HG02642 (cell line): ENCODE results near the gene TCEA2.

ENCODE experiments used
- ATAC-seq: cut with Tn5 transposase; IDR thresholded peaks from one replicate; pipeline ENCODE4 v1.9.1; 2021; ENCODE audit warnings: mild to moderate bottlenecking; ENCODE audit not compliant: unreplicated experiment, poor library complexity

The TCEA2 gene

DNA sequence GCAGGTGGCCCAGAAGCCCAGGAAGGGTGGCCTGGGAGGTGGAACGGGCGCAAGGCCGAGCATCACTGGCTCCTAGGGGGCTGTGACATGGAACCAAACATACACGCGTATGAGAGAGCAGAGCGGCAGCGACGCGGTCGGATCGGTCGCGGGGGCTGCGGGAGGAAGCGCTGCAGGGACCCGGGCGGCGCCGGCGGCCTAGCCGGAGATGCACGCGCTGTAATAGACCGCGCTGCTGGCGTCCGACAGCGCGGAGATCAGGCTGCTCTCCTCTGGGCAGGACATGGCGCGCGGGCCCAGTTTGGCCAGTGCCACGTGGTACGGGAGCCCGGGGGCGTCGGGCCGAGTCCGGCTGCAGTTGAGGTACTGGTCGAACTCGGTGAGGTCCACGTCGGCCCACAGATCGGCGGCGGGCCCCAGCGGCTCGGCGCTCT lies 15.0 kb upstream of the TCEA2 start:
- ATAC-seq = no peak

DNA sequence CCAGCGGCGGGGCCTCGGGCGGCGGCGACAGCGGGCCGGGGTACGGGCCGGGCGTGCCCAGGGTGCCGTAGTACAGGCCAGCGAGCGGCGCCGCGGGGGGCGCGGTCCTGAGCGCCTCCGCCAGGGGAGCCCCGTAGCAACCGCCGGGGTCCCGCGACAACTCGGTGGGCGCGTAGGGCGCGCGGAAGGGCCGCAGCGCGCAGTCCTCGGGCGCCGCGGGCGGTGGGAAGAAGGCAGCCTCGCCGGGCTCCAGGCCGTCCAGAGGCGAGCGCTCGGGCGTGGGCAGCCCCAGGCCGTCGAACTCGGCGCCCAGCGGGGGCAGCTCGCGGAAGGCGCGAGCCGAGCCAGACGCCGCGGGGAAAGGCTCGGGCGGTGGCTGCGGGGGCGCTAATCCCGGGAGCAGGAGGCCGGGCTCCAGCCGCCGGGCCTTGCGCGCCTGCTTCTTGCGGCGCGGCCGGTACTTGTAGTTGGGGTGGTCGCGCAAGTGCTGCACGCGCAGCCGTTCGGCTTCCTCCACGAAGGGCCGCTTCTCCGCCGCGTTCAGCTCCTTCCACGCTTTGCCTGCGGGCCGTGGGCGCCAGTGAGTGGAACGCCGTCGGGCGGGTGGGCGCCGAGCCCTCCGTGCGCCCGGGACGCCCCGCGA lies 14.5 kb upstream of the TCEA2 start:
- no peak for ATAC-seq

DNA sequence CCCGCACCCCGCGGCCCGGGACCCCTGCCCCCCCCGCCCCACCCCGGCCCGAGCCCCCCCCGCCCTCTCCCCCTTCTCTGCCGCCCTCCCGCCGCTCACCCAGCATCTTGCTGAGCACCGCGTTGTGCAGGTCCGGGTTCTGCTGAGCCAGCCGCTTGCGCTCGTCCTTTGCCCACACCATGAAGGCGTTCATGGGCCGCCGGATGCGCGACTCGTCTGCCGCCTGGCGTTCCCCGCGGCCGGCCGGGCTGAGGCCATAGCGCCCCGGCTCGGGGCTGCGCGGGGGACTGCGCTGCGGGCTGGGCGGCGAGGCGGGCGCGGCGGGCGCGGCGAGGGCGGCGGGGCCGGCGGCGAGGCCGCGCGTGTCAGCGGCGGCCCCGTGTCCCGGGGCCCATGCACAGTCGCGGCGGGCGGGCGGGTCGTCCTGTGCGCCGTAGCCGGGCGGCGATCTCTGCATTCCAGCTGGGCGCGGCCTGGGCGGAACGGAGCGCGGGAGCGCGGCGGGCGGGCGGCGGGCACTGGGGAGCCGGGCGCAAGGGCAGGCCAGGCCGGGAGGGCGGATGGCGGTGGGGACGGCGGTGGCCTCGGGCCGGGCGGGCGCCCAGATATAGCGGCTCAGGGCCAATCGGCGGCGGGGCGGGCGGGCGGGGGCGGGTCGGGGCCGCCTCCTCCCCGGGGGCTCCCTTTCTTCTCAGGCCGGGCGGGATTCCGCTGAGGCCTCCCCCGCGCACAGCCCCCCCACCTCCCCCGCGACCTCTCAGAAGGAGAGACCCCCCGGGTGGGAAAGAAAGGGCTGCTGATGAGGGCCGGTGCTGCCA lies 13.7 kb upstream of the TCEA2 start, which contains the start of gene SOX18:
TSS of gene SOX18 (minus strand) at position 580 of the 818 bp plus-strand sequence. CDS start at position 457, 123 bp downstream.
- ATAC-seq = no peak

DNA sequence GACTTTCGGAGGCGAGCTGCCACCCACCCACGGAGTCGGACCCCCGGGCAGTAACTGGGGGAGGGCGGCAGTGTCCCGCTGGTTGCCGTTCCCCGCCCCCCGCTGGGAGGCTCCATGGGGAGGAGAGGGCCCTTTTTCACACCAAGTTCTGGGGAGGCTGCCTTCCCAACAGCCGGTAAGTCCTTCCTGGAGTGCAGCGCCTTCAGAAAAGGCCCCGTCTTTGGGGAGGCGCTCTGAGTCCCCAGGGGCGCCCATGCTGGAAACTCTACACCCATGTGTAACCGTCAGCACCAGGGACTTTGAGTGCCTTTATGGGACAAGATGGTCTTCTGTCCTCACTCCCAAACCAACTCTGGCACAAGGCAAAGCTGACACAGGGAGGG lies 13.1 kb upstream of the TCEA2 start:
- no peak for ATAC-seq

DNA sequence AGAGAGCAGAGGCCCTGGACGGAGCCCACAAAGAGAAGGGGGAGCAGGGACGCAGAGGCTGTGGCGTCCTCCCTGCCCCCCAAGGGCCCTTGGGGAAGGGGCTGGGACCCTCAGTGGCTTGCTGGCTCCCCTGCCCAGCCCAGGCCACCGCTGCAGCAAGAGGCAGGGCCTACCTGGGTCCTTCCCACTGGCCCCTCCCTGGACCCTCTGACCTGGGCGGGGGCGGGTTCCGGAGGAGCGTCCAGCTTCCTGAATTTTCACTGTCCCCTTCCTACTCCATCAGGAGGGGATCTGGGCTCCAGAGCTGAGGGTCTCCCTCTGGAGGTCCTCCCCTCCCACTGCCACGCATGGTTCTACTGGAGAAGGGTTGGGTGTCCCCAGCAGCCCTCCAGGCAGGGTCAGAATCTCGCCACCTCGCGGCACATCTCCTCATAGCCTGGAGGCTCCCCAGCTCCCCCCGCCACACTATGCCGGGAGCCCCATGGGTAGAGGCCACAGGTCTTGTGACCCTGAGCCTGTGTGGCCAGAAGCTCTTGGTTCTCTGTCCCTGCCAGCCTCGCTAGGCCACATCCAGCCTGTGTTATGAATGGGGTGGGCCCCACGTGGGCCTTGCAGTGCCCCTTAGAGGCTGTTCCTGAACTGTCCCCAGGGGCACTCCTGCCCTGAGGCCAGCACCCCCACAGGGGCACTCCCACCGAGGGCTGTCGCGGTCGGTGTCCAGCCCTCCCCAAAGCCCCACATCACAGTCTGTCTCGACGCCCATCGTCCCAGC lies 12.6 kb upstream of the TCEA2 start:
- no peak for ATAC-seq

DNA sequence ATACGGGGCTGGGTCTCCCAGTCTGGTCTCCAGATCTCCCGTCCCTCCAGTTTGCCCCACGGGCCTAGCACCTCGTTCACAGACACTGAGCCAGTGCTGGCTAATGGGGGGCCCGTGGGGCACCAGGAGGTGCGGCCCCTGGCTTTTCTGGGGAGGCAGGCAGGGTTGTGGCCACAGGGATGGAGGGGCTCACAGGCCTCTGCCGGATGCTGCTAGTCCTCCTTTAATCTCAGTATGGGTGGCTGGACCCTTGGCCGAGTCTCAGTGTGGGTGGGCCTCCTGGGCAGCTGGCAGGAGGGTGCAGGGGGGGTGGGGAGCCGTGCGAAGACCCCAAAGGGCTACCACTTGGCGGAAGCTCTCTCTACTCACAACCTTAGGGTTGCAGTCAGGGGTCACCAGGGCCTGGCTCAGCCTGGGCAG lies 12.0 kb upstream of the TCEA2 start:
- no peak for ATAC-seq

DNA sequence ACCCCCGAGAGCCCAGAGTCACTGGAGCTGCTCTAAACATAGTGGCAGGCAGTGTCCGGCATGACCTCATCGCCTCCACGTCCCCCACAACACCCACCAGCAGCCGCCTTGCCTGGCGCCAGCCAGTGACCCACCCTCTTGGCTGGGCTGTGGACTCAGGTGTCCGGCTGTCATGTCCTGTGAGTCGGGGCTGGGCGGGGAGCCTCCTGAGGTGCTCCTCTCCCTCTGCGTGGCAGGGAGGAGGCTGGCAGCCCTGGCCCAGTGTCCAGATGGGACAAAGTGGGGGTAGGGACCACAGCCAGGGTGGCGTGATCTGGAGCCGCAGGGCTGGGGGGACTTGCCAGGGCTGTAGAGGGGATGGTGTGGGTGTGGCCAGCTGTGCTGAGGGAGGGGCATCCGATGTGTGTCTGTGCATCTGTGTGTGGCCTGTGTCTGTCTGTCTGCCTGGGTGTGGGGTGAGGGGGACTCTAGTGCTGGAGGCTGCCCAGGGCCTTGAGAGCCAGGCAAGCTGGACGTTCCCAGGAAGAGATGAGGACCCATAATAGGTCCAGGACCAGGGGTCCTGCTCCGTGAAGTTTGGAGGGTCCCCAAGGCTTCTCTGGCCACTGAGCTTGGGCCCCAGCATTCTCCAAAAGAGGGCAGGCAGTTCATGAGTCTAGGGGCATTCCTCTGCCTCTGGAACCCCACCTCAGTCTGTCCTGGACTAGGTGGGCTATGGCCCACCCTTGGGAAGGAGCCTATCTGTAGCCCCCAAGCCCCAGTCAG lies 11.3 kb upstream of the TCEA2 start:
- no peak for ATAC-seq

DNA sequence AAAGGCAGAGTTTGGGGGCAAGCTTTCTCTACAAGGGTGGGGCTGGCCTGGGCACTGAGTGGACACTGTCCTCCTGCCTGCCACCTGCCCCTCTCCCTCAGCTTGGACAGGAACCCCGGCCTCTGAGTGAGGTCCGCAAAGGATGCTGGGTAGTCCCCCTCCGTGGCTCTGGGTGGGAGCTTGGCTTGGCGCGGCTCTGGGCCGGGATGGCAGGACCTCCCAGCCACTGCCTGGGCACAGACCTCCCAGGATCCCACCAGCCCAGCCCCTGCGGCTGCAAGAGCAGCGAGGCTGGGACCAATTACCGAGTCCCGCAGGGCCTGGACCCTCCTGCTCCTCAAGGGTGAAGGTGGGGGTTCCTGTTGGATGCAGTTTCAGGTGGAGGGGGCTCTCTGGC lies 10.7 kb upstream of the TCEA2 start:
- ATAC-seq = no peak

DNA sequence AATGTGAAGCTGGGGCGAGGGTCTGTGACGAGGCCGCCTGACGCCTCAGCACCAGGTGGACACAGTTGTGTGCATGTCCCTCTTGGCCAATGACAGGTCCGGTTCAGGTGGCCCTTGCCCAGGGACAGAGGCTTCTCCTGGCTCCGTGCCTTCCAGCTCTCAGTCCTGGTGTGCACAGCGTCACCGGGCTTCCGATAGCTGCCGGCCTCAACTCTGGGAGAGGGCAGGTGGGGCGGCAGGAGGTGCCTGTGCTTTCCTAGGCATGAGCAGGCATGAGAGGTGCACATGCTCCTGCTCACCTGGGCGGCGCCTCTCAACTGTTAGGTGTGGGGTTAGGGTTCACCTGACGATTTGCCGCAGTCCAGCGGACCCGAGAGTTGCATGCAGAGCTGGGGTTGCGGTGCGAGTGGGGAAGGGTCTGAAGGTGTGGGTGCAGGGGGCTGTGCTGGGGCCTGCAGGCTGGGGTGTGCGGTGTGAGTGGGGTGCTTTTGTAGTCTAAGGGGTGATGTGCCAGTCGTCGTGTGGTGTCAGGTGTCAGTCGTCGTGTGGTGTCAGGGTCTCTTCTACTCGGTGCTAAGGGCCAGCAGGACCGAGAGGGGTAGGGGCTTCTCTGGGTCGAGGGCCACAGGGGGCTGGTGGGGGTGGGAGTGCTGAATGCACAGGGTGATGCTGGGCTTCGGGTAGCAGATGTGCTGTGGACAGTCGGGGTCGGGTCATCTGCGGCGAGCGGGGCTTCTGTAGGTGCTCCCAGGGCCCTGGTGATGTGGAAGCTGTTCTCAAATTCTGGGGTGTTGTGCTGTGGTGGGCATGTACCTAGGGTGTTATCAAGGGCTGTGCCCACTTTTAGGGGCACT lies 9.8 kb upstream of the TCEA2 start:
- no peak for ATAC-seq

DNA sequence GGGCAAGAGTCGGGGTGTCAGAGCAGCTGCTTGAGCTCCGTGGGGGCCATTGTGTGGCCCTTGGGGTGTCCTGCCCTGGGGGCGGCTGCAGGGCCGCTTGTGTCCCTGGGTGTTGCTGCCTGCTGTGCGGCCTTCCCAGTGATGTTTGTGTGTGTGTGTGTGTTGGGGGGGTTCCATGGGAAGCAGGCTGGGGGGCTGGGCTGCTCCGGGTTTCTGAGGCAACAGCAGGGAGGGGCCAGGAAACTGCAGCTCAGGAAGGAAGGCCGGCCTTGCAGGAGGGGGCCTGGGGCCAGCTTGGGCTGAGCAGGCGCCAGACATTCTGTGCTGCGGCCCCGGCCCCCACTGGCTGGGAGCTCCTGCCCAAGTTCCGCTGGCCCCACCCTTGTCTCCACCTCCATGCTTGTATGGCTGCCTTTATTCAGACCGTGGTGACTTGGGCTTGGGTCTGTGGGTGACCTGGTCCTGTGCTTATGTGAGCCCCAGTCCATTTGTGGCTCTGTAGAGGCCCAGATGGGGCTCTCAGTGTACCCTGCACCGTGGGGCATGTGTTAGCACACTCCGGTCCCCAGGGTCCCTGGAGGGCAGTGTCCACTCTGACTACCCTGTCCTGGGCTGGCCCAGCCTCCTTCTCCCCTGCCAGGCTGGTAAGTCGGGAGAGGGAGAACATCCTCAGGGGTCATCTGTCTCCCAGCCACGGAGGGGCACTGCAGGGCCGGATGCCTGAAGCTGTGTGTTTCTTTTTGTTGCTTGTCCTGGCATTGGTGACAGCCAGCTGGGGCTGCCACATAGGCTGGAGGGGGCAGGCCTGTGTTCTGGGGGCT lies 8.9 kb upstream of the TCEA2 start:
- ATAC-seq = no peak

DNA sequence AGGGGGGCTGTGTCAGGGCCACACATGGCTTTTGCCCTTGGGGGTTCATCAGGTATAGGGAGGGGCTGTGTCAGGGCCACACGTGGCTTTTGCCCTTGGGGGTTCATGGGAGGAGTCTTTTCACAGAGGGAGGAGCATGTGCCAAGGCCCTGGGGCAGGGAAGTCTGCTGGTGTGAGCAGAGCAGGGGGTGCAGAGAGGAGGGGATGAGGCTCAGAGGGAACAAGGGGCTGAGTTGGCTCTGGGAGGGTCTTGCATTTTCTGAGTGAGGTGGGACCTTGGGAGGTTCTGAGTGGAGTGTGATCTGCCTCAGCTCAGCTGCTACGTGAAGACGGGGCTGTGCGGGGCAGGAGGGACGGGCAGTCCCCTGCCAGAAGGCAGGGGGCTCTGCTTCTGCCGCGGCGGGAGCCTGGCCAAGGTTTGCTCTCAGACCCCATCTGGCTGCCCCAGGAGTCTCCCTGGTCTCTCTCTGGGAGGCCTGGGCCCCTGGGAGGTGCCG lies 7.6 kb upstream of the TCEA2 start:
- no peak for ATAC-seq

DNA sequence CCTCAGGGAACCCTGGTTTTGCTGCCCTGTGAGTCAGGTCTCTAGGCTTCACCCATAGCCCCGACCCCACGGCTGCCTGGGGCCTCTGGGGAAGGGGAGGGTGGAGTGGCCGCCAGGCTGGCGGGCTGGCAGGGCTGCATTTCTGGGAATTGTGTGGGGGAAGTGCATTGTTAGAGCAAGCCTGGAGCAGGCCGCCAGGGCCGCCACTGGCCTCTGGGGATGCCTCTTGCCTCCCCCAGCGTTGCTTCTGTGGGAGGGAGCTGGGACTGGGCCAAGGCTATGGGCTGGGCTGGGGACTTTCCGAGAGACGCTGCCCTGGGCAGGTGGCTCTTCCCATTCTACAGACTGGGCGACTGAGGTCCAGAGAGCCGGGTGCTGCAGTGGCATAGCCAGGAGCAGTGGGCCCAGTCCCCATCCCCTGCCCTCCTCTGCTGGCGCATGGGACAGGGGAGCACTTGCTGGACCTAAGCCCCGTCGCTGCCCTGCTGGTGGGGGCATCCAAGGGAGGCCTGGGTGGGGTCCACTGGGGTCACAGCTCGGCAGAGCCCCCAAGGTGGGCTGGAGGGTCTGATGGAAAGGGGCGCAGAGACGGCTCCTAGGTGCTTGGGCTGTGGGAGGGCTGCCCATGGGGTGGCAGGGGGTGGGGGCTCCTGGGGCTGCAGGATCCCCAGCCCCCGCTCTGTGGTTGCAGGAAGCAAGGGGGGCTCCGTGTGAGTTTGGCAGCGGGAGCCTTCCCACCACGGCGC lies 6.9 kb upstream of the TCEA2 start:
- ATAC-seq = no peak

DNA sequence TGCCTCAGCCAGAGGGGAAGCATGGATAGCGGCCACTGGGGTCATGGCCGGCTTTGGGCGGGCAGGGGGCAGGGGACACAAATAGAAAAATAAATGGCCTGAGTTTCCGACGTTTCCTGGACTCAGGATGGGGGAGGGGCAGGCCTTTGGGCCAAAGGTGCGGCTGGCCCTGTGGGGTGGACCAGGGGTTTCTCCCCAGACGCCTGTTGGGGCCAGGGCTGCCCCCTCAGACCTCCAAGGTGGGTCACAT lies 6.4 kb upstream of the TCEA2 start:
- no peak for ATAC-seq

DNA sequence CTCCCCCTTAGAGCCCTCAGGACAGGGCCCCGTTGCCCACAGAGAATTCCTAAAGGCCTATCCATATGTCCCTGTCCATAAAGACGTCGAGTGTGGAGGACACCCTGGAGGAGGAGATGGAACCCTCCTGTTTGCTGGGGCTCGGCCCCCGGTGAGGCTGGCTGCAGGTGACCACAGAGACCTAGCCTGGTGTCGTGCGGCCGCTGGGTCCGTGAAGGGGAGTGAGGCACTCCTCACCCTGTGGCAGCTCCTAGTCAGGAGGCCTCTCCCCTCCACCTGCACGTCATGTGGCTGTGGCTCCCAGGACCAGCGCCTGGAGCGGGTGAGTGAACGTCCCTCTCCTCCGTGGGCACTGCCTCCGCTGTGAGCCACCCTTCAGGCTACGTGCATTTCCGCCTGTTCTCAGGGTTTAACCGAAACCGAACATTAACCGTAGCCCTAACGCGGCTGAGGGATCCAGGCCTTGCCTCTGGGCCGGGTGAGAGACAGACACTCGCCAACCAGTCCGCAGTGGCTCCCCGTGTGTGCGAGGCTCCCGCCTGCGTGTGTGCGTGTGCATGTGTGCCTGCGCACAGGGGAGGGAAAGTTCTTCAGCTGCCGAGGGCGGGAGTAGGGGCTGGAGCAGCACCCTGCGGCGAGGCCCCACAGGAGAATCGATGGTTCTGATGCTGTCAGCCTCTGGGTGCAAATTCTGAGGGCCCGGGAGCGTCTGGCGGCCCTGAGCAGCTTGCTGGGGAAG lies 5.9 kb upstream of the TCEA2 start:
- no peak for ATAC-seq

DNA sequence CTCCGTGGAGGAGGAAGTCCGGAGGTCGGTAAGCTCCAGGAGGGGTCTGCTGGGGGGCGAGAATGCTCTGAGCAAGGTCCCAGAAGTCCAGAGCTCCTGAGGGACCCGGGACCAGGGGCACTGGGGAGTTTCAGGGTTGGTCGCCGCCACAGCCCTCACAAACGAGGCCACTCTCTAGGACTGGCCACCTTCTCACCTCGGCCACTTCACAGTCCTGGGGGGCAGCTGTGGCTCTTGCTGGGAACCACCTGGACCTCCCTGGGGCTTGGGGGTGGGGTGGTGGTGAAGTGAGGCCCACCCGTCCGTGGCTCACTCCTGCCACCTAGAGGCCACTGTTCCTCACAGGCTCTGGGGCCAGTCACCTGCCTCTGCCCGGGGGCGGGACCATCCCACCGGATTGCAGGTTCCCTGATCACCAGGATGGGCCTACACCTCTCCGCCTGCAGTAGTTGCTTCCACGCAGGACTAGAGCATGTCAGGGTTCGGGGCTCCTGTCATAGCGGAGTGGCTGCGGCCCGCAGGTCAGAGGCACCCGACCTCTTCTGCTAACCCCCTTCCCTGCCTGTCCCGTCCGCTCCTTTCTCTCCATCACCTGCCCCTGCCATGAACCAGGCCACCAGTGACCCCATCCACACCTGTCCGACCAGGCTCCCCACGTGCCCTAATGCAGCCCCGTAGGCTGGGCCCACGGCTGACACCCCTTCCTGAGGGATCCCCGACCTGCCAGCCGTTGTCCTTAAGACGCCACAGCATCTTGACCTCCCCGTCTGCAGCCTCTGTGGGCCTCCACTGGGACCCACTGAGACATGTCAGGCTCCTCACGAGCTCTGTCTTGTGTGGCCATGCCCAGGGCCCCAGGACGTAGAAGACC lies 5.1 kb upstream of the TCEA2 start:
- ATAC-seq = no peak

DNA sequence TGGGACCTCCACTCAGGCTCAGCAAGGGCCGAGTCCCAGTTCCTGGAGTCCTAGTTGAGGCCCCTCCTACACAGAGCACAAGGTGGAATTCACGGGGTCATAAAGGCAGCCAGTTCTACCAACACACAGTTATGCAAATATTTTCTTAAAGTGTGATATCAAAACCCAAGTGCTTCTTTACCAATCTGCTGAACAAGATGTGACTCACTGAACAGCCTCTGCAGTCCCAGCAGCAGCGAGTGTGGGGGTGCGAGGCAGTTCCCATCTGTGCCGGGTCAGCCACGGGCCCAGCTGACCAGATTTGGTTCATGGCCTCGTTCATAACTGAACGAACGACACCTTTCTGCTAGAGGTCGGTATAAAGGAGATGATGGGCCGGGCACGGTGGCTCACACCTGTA lies 4.5 kb upstream of the TCEA2 start:
- no peak for ATAC-seq

DNA sequence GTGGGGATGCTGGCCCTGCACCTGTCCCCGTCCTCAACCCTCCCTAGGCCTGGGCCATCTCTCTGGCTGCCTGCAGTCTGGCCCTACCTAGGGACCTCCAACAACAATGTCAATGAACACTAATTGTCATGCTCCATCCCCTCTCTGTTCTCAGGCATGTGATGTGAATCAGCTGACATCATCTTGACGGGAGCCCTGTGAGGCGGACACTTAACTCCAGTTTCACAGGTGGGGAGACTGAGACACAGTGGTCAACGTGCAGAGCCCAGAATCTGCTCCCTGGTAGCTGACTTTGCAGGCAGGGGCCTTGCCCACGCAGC lies 762 bp upstream of the TCEA2 start:
- no peak for ATAC-seq
